SIG-M5 treated with dmso at 0.1 percent for 504 hours (cell line): Measurements from ENCODE around the gene DDX46.
"Not testable (repeated sequence)": the region's sequence is repeated elsewhere in the genome, so short reads cannot be mapped to it uniquely, and the experiment has no call there.

ENCODE experiments used
- DNase-seq: peaks from one replicate; lab custom pipeline; 2025; ENCODE audit not compliant: unreplicated experiment; lab: John Stamatoyannopoulos, UW

DDX46 gene

GRCh38 chr5:134758504-134759341, at the start of gene DDX46:
Gene DDX46, plus strand, starts transcription at chr5:134758779. Its CDS starts 160 bp downstream, at chr5:134758939.
- peak; percentile 96 for DNase-seq

GRCh38 chr5:134714120-134714519, 44.5 kb upstream of the DDX46 start:
- no peak for DNase-seq

GRCh38 chr5:134714541-134714940, 44.0 kb upstream of the DDX46 start:
- no peak for DNase-seq

GRCh38 chr5:134715466-134715865, 43.1 kb upstream of the DDX46 start:
- DNase-seq: not testable (repeated sequence)

- no peak for DNase-seq
These were observed 33.7 kb upstream of the DDX46 start for GRCh38 chr5:134724872-134725271.

- peak; percentile 28 for DNase-seq
These were observed 25.8 kb upstream of the DDX46 start for GRCh38 chr5:134732819-134733218.

- DNase-seq: no peak
These were observed 23.3 kb upstream of the DDX46 start for GRCh38 chr5:134735243-134735642.

- peak; percentile 36 for DNase-seq
These were observed 22.3 kb upstream of the DDX46 start for GRCh38 chr5:134736173-134736812.

- peak; percentile 96 for DNase-seq
These were observed 20.2 kb upstream of the DDX46 start, which contains the start of gene CAMLG for GRCh38 chr5:134738133-134738962. Gene CAMLG, plus strand, starts transcription at chr5:134738548. Its CDS starts 73 bp downstream, at chr5:134738621.

GRCh38 chr5:134738963-134739661, 19.5 kb upstream of the DDX46 start:
- DNase-seq: peak; percentile 74

GRCh38 chr5:134741052-134741451, 17.5 kb upstream of the DDX46 start:
- no peak for DNase-seq

- no peak for DNase-seq
These were observed 16.4 kb upstream of the DDX46 start for GRCh38 chr5:134742134-134742533.

- no peak for DNase-seq
These were observed 9.2 kb upstream of the DDX46 start for GRCh38 chr5:134749415-134749814.

- no peak for DNase-seq
These were observed 439 bp upstream of the DDX46 start for GRCh38 chr5:134758176-134758503.

- not testable (repeated sequence) for DNase-seq
These were observed 9.1 kb downstream of the DDX46 start for GRCh38 chr5:134767528-134768291.

GRCh38 chr5:134769206-134769605, 10.6 kb downstream of the DDX46 start:
- peak; percentile 39 for DNase-seq

GRCh38 chr5:134772461-134773125, 14.0 kb downstream of the DDX46 start:
- no peak for DNase-seq

GRCh38 chr5:134777366-134777765, 18.8 kb downstream of the DDX46 start:
- peak; percentile 46 for DNase-seq

- DNase-seq: no peak
These were observed 25.8 kb downstream of the DDX46 start for GRCh38 chr5:134784241-134784920.
